NOMO-1 treated with DMSO at 0.1 percent for 48 hours (cell line): ENCODE data around the gene PIK3R1.
A peak's percentile ranks its signal among the peaks of the same experiment; 100 is the strongest.

Experiments
- DNase-seq: peaks from one replicate; lab custom pipeline; 2025; ENCODE audit not compliant: unreplicated experiment; lab: John Stamatoyannopoulos, UW

PIK3R1 gene

GRCh38 chr5:68250661-68251298, 35.2 kb downstream of the PIK3R1 start:
- DNase-seq, result no peak

GRCh38 chr5:68251386-68251785, 35.8 kb downstream of the PIK3R1 start:
- no peak for DNase-seq

DNA sequence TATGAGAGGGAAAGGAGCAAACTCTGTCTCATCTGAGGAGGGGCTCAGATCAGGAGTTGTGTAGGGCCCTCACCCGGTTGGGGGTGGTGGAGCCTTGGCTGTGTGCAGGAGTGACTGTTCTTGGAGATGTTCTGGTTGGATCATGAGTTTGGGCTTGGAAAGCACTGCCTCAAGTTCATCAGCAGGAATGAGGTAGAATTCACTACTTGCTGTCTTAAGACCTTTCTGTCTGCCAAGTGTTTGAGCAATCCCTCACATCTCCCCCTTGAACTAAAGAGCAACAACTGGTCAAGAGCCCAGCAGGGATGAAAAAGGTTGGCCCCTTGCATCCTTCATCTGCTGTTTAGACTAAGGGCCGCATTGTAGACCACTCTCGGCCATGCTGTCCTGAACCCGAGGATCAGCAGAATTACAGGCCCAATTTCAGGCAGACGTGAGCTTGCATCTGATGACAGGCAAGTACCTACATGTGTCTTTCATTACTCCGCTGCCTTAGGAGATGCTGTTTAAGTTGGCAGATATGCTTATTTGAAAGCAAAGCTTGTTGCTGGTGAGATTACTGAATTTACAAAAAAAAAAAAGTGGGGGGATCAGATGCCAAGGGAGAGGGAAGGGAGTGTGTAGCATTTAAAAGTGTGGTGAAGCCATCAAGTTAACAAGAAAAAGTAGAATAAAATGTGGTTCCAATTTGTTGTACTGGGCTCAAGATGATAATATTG, 36.4 kb downstream of the PIK3R1 start:
- no peak for DNase-seq

- peak; percentile 47 for DNase-seq
These were observed 37.4 kb downstream of the PIK3R1 start for GRCh38 chr5:68252673-68253623.

- no peak for DNase-seq
These were observed 38.3 kb downstream of the PIK3R1 start for GRCh38 chr5:68253624-68254585.

- no peak for DNase-seq
These were observed 39.3 kb downstream of the PIK3R1 start for GRCh38 chr5:68254810-68255209.

GRCh38 chr5:68255305-68256120, 40.0 kb downstream of the PIK3R1 start:
- DNase-seq, result no peak

GRCh38 chr5:68257210-68257609, 41.7 kb downstream of the PIK3R1 start:
- DNase-seq, result no peak

- DNase-seq, result no peak
These were observed 43.0 kb downstream of the PIK3R1 start for GRCh38 chr5:68258531-68258930.

DNA sequence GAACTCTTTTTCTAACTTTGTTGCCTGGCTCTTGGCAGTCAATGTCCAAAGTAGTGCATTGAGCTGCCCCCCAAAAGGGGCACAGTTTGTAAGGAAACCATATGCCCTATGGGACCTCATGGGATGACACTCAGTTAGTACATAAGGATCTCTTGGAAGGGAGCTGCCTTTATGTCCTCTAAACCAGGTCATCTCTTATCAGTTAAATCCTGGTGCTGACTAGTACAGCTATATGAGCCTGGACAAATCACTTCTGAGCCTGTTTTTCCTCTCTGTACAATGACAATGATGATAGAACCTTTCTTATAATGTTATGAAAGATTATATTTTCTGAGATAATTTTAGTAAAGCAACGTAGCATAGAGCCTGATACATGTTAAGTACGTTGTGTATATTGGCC, 44.1 kb downstream of the PIK3R1 start:
- DNase-seq, result no peak

GRCh38 chr5:68260467-68260866, 44.9 kb downstream of the PIK3R1 start:
- no peak for DNase-seq

GRCh38 chr5:68261169-68261568, 45.6 kb downstream of the PIK3R1 start:
- DNase-seq, result no peak

GRCh38 chr5:68261569-68262065, 46.1 kb downstream of the PIK3R1 start:
- DNase-seq, result no peak

DNA sequence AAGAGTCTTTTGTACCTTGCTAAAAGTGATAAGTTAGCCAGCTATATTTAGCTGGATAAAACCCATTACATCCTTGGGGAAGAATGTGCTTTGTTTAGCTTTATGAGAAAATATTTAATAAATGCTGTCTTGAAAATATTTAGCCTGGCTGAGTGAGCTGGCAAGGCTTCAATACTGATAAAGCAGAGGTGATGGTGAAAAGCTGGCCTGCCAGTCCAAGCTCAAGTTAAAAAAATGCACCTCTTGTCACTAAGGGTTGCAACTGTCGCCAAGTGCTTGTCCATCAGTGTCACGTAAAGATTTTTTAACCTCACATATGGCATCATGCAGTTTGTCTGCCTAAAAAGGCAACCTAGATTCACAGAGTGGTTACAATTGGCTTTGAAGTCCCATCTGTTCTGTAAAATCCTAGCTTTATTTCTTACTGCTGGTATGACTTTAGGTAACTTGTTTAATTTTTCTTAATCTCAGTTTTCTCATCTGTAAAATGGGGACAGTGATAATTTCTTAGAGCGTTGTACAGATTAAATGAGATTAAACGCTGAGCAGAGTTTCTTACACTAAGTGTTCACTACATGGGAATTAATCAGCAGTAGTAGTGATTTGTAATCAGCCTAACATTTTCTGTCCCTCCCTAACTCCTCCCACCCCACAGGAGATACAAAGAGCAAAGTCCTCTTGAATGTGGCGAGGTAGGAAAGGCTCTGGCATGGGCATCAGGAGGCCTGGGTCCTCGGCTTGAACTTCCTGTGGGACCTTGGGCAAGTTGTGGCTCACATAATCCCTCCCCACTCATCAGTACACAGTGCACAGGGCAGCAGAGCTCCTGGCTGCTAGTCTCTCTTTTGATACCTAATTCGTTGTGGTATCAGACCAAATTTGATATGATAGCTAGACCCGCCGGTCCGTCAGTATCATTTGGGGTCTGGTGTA, 48.7 kb downstream of the PIK3R1 start:
- no peak for DNase-seq

DNA sequence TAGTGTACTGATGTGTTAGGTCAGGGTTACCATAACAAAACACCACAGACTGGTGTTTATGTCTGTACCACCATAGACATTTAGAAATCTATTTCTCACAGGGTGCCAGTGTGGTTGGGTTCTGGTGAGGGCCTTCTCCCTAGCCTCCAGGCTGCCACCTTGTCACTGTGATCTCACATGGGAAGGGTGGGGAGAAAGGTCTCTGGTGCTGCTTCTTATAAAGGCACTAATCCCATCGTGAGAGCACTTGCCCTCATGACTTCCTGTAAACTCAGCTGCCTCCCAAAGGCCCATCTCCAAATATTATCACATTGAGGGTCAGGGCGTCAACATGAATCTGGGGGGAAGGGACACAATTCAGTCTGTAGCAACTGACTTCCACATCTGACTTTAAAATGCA, 49.8 kb downstream of the PIK3R1 start:
- no peak for DNase-seq

GRCh38 chr5:68265822-68266395, 50.4 kb downstream of the PIK3R1 start:
- DNase-seq, result no peak

DNA sequence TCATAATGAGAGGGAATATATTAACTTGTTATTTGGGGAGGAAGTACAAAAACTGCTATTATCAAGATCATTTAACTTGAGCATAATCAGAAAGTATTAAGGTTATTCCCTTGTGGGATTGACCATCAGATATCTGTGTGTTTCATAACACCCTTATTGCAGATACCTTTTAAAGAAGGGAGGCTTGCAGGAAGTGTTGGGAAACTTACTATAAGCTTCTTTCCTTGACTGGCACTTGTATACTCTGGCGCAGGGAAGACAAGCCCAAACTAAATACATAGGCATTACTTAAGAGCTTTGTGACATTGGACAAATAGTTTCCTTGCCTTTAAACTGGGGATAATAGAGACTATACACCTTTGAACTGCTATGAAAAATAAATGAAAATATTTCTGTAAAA, 50.9 kb downstream of the PIK3R1 start:
- DNase-seq, result no peak

- DNase-seq, result no peak
These were observed 51.5 kb downstream of the PIK3R1 start for GRCh38 chr5:68267066-68267465.
